ENCODE data around the gene TAS2R30.

DNA sequence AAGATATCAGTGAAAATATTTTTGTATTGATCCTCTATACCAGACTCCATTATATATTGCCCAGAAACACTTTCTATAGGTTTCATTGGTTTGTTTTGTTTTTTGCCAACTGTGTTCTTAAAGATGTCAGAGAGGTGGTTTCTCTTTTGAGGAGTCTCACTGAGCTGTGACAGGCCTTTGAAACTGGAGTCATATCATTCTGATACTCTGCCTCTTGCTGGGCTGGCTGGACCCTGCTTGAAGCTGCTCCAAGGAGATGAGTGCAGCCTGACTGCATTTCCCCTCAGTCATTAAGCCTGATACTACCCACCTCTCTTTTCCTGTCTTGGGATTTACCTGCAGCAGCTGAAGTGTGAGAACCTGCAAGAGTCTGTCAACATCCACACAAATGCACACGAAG lies 16.4 kb upstream of the TAS2R30 start:
- TF ChIP-seq POLR2AphosphoS5 (IDR thresholded peaks at IDR 0.05) = no peak
- no peak for TF ChIP-seq CTCF (IDR thresholded peaks at IDR 0.05; ENCODE audit: poor library complexity, severe bottlenecking)
- TF ChIP-seq TAF1 (IDR thresholded peaks at IDR 0.05; ENCODE audit: low read depth) = no peak
- TF ChIP-seq, protein P1, sequence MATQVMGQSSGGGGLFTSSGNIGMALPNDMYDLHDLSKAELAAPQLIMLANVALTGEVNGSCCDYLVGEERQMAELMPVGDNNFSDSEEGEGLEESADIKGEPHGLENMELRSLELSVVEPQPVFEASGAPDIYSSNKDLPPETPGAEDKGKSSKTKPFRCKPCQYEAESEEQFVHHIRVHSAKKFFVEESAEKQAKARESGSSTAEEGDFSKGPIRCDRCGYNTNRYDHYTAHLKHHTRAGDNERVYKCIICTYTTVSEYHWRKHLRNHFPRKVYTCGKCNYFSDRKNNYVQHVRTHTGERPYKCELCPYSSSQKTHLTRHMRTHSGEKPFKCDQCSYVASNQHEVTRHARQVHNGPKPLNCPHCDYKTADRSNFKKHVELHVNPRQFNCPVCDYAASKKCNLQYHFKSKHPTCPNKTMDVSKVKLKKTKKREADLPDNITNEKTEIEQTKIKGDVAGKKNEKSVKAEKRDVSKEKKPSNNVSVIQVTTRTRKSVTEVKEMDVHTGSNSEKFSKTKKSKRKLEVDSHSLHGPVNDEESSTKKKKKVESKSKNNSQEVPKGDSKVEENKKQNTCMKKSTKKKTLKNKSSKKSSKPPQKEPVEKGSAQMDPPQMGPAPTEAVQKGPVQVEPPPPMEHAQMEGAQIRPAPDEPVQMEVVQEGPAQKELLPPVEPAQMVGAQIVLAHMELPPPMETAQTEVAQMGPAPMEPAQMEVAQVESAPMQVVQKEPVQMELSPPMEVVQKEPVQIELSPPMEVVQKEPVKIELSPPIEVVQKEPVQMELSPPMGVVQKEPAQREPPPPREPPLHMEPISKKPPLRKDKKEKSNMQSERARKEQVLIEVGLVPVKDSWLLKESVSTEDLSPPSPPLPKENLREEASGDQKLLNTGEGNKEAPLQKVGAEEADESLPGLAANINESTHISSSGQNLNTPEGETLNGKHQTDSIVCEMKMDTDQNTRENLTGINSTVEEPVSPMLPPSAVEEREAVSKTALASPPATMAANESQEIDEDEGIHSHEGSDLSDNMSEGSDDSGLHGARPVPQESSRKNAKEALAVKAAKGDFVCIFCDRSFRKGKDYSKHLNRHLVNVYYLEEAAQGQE (IDR thresholded peaks at IDR 0.05; ENCODE audit: borderline replicate concordance) = no peak
- no peak for TF ChIP-seq RAD21 (conservative IDR thresholded peaks at IDR 0.05)
